Measurements from ENCODE around the gene MNT. TPM values are rescaled to one million over a fixed set of nuclear protein-coding genes. Genes with fewer than 3 reads are reported as not detected.
A peak's percentile ranks its signal among the peaks of the same experiment; 100 is the strongest.

The MNT gene
- total RNA-seq, 3 donors from 2014 or later (not counting 1 experiment from before 2014, with no cell fraction given): 72.3 to 108 (median 77.6) TPM

- peak; percentile 96 to 97 for DNase-seq
- no peak for TF ChIP-seq CTCF (IDR thresholded peaks at IDR 0.05)
- Histone ChIP-seq H3K9me3 (ENCODE audit: control insufficient read depth, insufficient read depth, low read length) (no peaks in the 10 kb centered on the region), H3K4me1 (ENCODE audit: control insufficient read depth, insufficient read depth, low read length) (peaks cover 56% of the 10 kb centered on the region), H3K27me3 (ENCODE audit: control insufficient read depth, insufficient read depth, low read length) (no peaks in the 10 kb centered on the region), H3K36me3 (ENCODE audit: control insufficient read depth, insufficient read depth, low read length) (no peaks in the 10 kb centered on the region), H3K4me3 (ENCODE audit: low read length) (peak overlapping the region; percentile 84), H3K27ac (ENCODE audit: low read length) (peak overlapping the region; percentile 96)
- ATAC-seq: peak; percentile 54 to 71 (median 62)
- intact Hi-C loops (cut with micrococcal nuclease): loop anchor here (5.0 kb wide), 1 partner anchor 358 kb away; the partner anchor contains the start of gene OVCA2
- peak overlapping the region; percentile 97 for H3K4me3 Mint-ChIP-seq
- H3K36me3 Mint-ChIP-seq: no peaks in the 10 kb centered on the region
- H3K27ac Mint-ChIP-seq: peak overlapping the region; percentile 93 to 99
- H3K27me3 Mint-ChIP-seq (ENCODE audit: low read depth in 2 of 2): no peaks in the 10 kb centered on the region
- H3K9me3 Mint-ChIP-seq: no peaks in the 10 kb centered on the region
- peaks cover 31 to 60% of the 10 kb centered on the region in 2 donors for H3K4me1 Mint-ChIP-seq
- under 1% methylated on average over 82 of the region's 82 CpGs for WGBS (ENCODE audit: insufficient coverage)
These were observed 1.0 kb downstream of the MNT start for GRCh38 chr17:2399572-2400473.

- peak; percentile 60 to 79 for DNase-seq
- Mint-ChIP-seq H3K9me3 (no peaks in the 10 kb centered on the region), H3K4me3 (peak overlapping the region; percentile 97), H3K4me1 (peaks cover 31 to 64% of the 10 kb centered on the region in 2 donors), H3K36me3 (no peaks in the 10 kb centered on the region), H3K27ac (peak overlapping the region; percentile 93 to 99), H3K27me3 (ENCODE audit: low read depth in 2 of 2) (no peaks in the 10 kb centered on the region)
- Histone ChIP-seq H3K4me3 (ENCODE audit: low read length) (peak overlapping the region; percentile 51), H3K36me3 (ENCODE audit: control insufficient read depth, insufficient read depth, low read length) (no peaks in the 10 kb centered on the region), H3K9me3 (ENCODE audit: control insufficient read depth, insufficient read depth, low read length) (no peaks in the 10 kb centered on the region), H3K4me1 (ENCODE audit: control insufficient read depth, insufficient read depth, low read length) (peaks cover 65% of the 10 kb centered on the region), H3K27ac (ENCODE audit: low read length) (peak overlapping the region; percentile 87), H3K27me3 (ENCODE audit: control insufficient read depth, insufficient read depth, low read length) (no peaks in the 10 kb centered on the region)
- intact Hi-C loops (cut with micrococcal nuclease): no loop called here
- no peak for TF ChIP-seq CTCF (IDR thresholded peaks at IDR 0.05)
- ATAC-seq: peak in 1 of 3 donors; percentile 17
- WGBS (ENCODE audit: insufficient coverage): 25% methylated on average over 35 of the region's 55 CpGs
These were observed 1.9 kb downstream of the MNT start for GRCh38 chr17:2398655-2399571.

DNA sequence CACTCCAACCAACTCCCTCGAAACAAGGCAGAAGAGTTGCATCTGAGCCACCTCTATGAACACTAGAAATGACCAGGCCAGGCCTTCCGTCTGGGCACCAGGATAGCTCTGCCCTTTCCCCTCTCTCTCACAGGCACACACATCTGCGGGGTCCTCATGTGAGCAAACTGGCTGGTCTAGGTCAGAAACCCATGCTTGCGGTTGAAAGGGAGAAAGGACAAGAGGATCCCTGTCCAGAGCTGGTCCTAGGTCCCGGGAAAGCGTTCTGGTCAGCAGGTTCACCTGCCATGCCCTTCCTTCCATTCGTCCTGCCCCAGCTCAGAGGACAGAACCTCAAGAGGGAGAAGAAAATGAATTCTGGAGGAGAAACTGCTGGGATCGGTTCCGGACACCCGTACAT, 2.7 kb downstream of the MNT start:
- H3K27ac ChIP-seq (ENCODE audit: low read length): no peak overlapping the region
- Mint-ChIP-seq H3K9me3 (no peaks in the 10 kb centered on the region), H3K27me3 (ENCODE audit: low read depth in 2 of 2) (no peaks in the 10 kb centered on the region), H3K4me1 (peaks cover 31 to 64% of the 10 kb centered on the region in 2 donors), H3K36me3 (no peaks in the 10 kb centered on the region), H3K27ac (peak overlapping the region; percentile 93 to 99), H3K4me3 (peak overlapping the region; percentile 28)
- H3K27me3 ChIP-seq (ENCODE audit: control insufficient read depth, insufficient read depth, low read length): no peaks in the 10 kb centered on the region
- no peak overlapping the region for H3K4me3 ChIP-seq (ENCODE audit: low read length)
- ATAC-seq (no peak), DNase-seq (no peak)
- TF ChIP-seq CTCF (IDR thresholded peaks at IDR 0.05): no peak
- H3K9me3 ChIP-seq (ENCODE audit: control insufficient read depth, insufficient read depth, low read length): no peaks in the 10 kb centered on the region
- 91% methylated on average over 10 of the region's 10 CpGs for WGBS (ENCODE audit: insufficient coverage)
- intact Hi-C loops (cut with micrococcal nuclease): no loop called here
- peaks cover 66% of the 10 kb centered on the region for H3K4me1 ChIP-seq (ENCODE audit: control insufficient read depth, insufficient read depth, low read length)
- H3K36me3 ChIP-seq (ENCODE audit: control insufficient read depth, insufficient read depth, low read length): no peaks in the 10 kb centered on the region

Data from natural killer cell (primary cell).